ENCODE measurements around the gene YWHAG. TPM values are rescaled to one million over a fixed set of nuclear protein-coding genes. Genes with fewer than 3 reads are reported as not detected.

The YWHAG gene
- total and polyA plus RNA-seq, 9 of the 15 experiments (the other 6 are each of a cell fraction or from before 2014, with no cell fraction given), result 30.4 to 246 (median 94.5) TPM

Other genes starting within 250 kb of the YWHAG start
- gene SRRM3, start 157.1 kb downstream of the YWHAG start, total RNA-seq (2014; rRNA removed), result 0.45 and 0.59 TPM in 2 replicates
- 0.16 and 0.18 TPM in 2 replicates for gene SRRM3, start 157.1 kb downstream of the YWHAG start, total RNA-seq (2014; rRNA removed; fragmentation: Illumina TruSeq; extraction: Trizol)
- 0.08 TPM in 1 of 2 replicates, not detected in the other for gene SRRM3, start 157.1 kb downstream of the YWHAG start, total RNA-seq (2015; rRNA removed; fragmentation: Illumina TruSeq; extraction: Trizol)
- gene SRRM3, start 157.1 kb downstream of the YWHAG start, total RNA-seq (2021), result 0.47 and 0.91 TPM in 2 replicates
- 0.55 and 0.74 TPM in 2 replicates for gene SRRM3, start 157.1 kb downstream of the YWHAG start, polyA plus RNA-seq (2011; rRNA removed)
- gene SRRM3, start 157.1 kb downstream of the YWHAG start, polyA plus RNA-seq (2014; fragmentation: Illumina TruSeq; extraction: Trizol), result 0.30 and 0.37 TPM in 2 replicates
- gene SRRM3, start 157.1 kb downstream of the YWHAG start, polyA plus RNA-seq (2014; fragmentation: Nextera tagmentation; extraction: Ambion mirVana), result under 1 TPM in 1 of 2 experiments, not detected in 1; 0.04 TPM
- 0.43 and 0.46 TPM in 2 replicates for gene SRRM3, start 157.1 kb downstream of the YWHAG start, polyA plus RNA-seq (2014; rRNA removed)
- 138 and 216 TPM in 2 replicates for gene HSPB1, start 56.3 kb downstream of the YWHAG start, total RNA-seq (2014; rRNA removed)
- 16.0 and 27.1 TPM in 2 replicates for gene HSPB1, start 56.3 kb downstream of the YWHAG start, total RNA-seq (2014; rRNA removed; fragmentation: Illumina TruSeq; extraction: Trizol)
- 180 TPM in 2 replicates for gene HSPB1, start 56.3 kb downstream of the YWHAG start, total RNA-seq (2015; rRNA removed; fragmentation: Illumina TruSeq; extraction: Trizol)
- 522 and 565 TPM in 2 replicates for gene HSPB1, start 56.3 kb downstream of the YWHAG start, total RNA-seq (2021)
- 44.8 and 88.9 TPM in 2 replicates for gene HSPB1, start 56.3 kb downstream of the YWHAG start, polyA plus RNA-seq (2011; rRNA removed)
- gene HSPB1, start 56.3 kb downstream of the YWHAG start, polyA plus RNA-seq (2014; fragmentation: Illumina TruSeq; extraction: Trizol), result 258 and 607 TPM in 2 replicates
- 100 to 1,000 TPM in 1 of 2 experiments, 10 to 100 TPM in 1; 97.3 to 128 TPM for gene HSPB1, start 56.3 kb downstream of the YWHAG start, polyA plus RNA-seq (2014; fragmentation: Nextera tagmentation; extraction: Ambion mirVana)
- gene HSPB1, start 56.3 kb downstream of the YWHAG start, polyA plus RNA-seq (2014; rRNA removed), result 283 and 298 TPM in 2 replicates
- 0.41 and 0.49 TPM in 2 replicates for gene SSC4D, start 50.7 kb upstream of the YWHAG start, total RNA-seq (2014; rRNA removed)
- 0.19 and 0.65 TPM in 2 replicates for gene SSC4D, start 50.7 kb upstream of the YWHAG start, total RNA-seq (2014; rRNA removed; fragmentation: Illumina TruSeq; extraction: Trizol)
- gene SSC4D, start 50.7 kb upstream of the YWHAG start, total RNA-seq (2015; rRNA removed; fragmentation: Illumina TruSeq; extraction: Trizol), result 0.98 and 1.1 TPM in 2 replicates
- 0.98 and 1.2 TPM in 2 replicates for gene SSC4D, start 50.7 kb upstream of the YWHAG start, total RNA-seq (2021)
- gene SSC4D, start 50.7 kb upstream of the YWHAG start, polyA plus RNA-seq (2011; rRNA removed), result 0.91 and 1.2 TPM in 2 replicates
- 0.80 and 1.5 TPM in 2 replicates for gene SSC4D, start 50.7 kb upstream of the YWHAG start, polyA plus RNA-seq (2014; fragmentation: Illumina TruSeq; extraction: Trizol)
- under 1 TPM in 1 of 2 experiments, not detected in 1; 0.06 TPM for gene SSC4D, start 50.7 kb upstream of the YWHAG start, polyA plus RNA-seq (2014; fragmentation: Nextera tagmentation; extraction: Ambion mirVana)
- gene SSC4D, start 50.7 kb upstream of the YWHAG start, polyA plus RNA-seq (2014; rRNA removed), result 0.67 and 1.0 TPM in 2 replicates
- gene ZP3, start 66.0 kb upstream of the YWHAG start, total RNA-seq (2014; rRNA removed), result 2.5 and 3.8 TPM in 2 replicates
- gene ZP3, start 66.0 kb upstream of the YWHAG start, total RNA-seq (2014; rRNA removed; fragmentation: Illumina TruSeq; extraction: Trizol), result 1.5 and 2.3 TPM in 2 replicates
- 2.8 and 2.9 TPM in 2 replicates for gene ZP3, start 66.0 kb upstream of the YWHAG start, total RNA-seq (2015; rRNA removed; fragmentation: Illumina TruSeq; extraction: Trizol)
- gene ZP3, start 66.0 kb upstream of the YWHAG start, total RNA-seq (2021), result 2.3 and 3.9 TPM in 2 replicates
- 2.4 and 8.1 TPM in 2 replicates for gene ZP3, start 66.0 kb upstream of the YWHAG start, polyA plus RNA-seq (2011; rRNA removed)
- 3.5 and 3.8 TPM in 2 replicates for gene ZP3, start 66.0 kb upstream of the YWHAG start, polyA plus RNA-seq (2014; fragmentation: Illumina TruSeq; extraction: Trizol)
- gene ZP3, start 66.0 kb upstream of the YWHAG start, polyA plus RNA-seq (2014; fragmentation: Nextera tagmentation; extraction: Ambion mirVana), result 1 to 10 TPM; 2.0 to 2.8 TPM
- gene ZP3, start 66.0 kb upstream of the YWHAG start, polyA plus RNA-seq (2014; rRNA removed), result 1.4 and 3.7 TPM in 2 replicates
- gene DTX2, start 102.7 kb upstream of the YWHAG start, total RNA-seq (2014; rRNA removed), result 14.9 and 20.4 TPM in 2 replicates
- gene DTX2, start 102.7 kb upstream of the YWHAG start, total RNA-seq (2014; rRNA removed; fragmentation: Illumina TruSeq; extraction: Trizol), result 2.5 and 4.8 TPM in 2 replicates
- 8.3 and 9.9 TPM in 2 replicates for gene DTX2, start 102.7 kb upstream of the YWHAG start, total RNA-seq (2015; rRNA removed; fragmentation: Illumina TruSeq; extraction: Trizol)
- 25.2 and 31.5 TPM in 2 replicates for gene DTX2, start 102.7 kb upstream of the YWHAG start, total RNA-seq (2021)
- gene DTX2, start 102.7 kb upstream of the YWHAG start, polyA plus RNA-seq (2011; rRNA removed), result 3.4 and 5.6 TPM in 2 replicates
- 9.8 and 18.3 TPM in 2 replicates for gene DTX2, start 102.7 kb upstream of the YWHAG start, polyA plus RNA-seq (2014; fragmentation: Illumina TruSeq; extraction: Trizol)
- under 1 TPM; 0.20 to 0.57 TPM for gene DTX2, start 102.7 kb upstream of the YWHAG start, polyA plus RNA-seq (2014; fragmentation: Nextera tagmentation; extraction: Ambion mirVana)
- 12.2 and 15.5 TPM in 2 replicates for gene DTX2, start 102.7 kb upstream of the YWHAG start, polyA plus RNA-seq (2014; rRNA removed)
- not detected in 2 replicates for gene UPK3B, start 151.6 kb upstream of the YWHAG start, total RNA-seq (2014; rRNA removed)
- not detected in 2 replicates for gene UPK3B, start 151.6 kb upstream of the YWHAG start, total RNA-seq (2014; rRNA removed; fragmentation: Illumina TruSeq; extraction: Trizol)
- gene UPK3B, start 151.6 kb upstream of the YWHAG start, total RNA-seq (2015; rRNA removed; fragmentation: Illumina TruSeq; extraction: Trizol), result not detected in 2 replicates
- 0.38 TPM in 1 of 2 replicates, not detected in the other for gene UPK3B, start 151.6 kb upstream of the YWHAG start, total RNA-seq (2021)
- gene UPK3B, start 151.6 kb upstream of the YWHAG start, polyA plus RNA-seq (2011; rRNA removed), result not detected in 2 replicates
- gene UPK3B, start 151.6 kb upstream of the YWHAG start, polyA plus RNA-seq (2014; fragmentation: Illumina TruSeq; extraction: Trizol), result not detected in 2 replicates
- gene UPK3B, start 151.6 kb upstream of the YWHAG start, polyA plus RNA-seq (2014; fragmentation: Nextera tagmentation; extraction: Ambion mirVana), result not detected
- not detected in 2 replicates for gene UPK3B, start 151.6 kb upstream of the YWHAG start, polyA plus RNA-seq (2014; rRNA removed)
- gene SPDYE16, start 184.3 kb upstream of the YWHAG start, total RNA-seq (2014; rRNA removed), result not detected in 2 replicates
- gene SPDYE16, start 184.3 kb upstream of the YWHAG start, total RNA-seq (2014; rRNA removed; fragmentation: Illumina TruSeq; extraction: Trizol), result not detected in 2 replicates
- gene SPDYE16, start 184.3 kb upstream of the YWHAG start, total RNA-seq (2015; rRNA removed; fragmentation: Illumina TruSeq; extraction: Trizol), result not detected in 2 replicates
- 0.13 TPM in 1 of 2 replicates, not detected in the other for gene SPDYE16, start 184.3 kb upstream of the YWHAG start, total RNA-seq (2021)
- 0.04 TPM in 1 of 2 replicates, not detected in the other for gene SPDYE16, start 184.3 kb upstream of the YWHAG start, polyA plus RNA-seq (2011; rRNA removed)
- gene SPDYE16, start 184.3 kb upstream of the YWHAG start, polyA plus RNA-seq (2014; fragmentation: Illumina TruSeq; extraction: Trizol), result 0.06 TPM in 2 replicates
- under 1 TPM; 0.04 to 0.06 TPM for gene SPDYE16, start 184.3 kb upstream of the YWHAG start, polyA plus RNA-seq (2014; fragmentation: Nextera tagmentation; extraction: Ambion mirVana)
- gene SPDYE16, start 184.3 kb upstream of the YWHAG start, polyA plus RNA-seq (2014; rRNA removed), result not detected in 2 replicates